Stimulated activated CD4-positive, alpha-beta T cell treated with anti-CD3 and anti-CD28 coated beads, TNF-alpha, amount 100 ng/mL, for 4 hours (primary cell): ENCODE measurements around the gene TBCCD1.
"Not testable (repeated sequence)": the region's sequence is repeated elsewhere in the genome, so short reads cannot be mapped to it uniquely, and the experiment has no call there.

Experiments used
- DNase-seq, 3 experiments: peaks; one replicate each; pipeline ENCODE4 v3.0.0-alpha.2; 2020; ENCODE audit warnings: low read depth in 3 of 3

Gene TBCCD1

GRCh38 chr3:186519021-186519658 is 48.0 kb downstream of the TBCCD1 start:
- peak in 2 of 3 experiments; percentile 53 to 63 for DNase-seq

- DNase-seq: no peak
These were observed 49.9 kb downstream of the TBCCD1 start for GRCh38 chr3:186517218-186517617.

- DNase-seq: no peak
These were observed 50.5 kb downstream of the TBCCD1 start for GRCh38 chr3:186516646-186517045.

GRCh38 chr3:186515125-186515524 is 52.0 kb downstream of the TBCCD1 start:
- DNase-seq: no peak

GRCh38 chr3:186514296-186515002 is 52.7 kb downstream of the TBCCD1 start:
- DNase-seq: no peak

- DNase-seq: no peak
These were observed 53.8 kb downstream of the TBCCD1 start for GRCh38 chr3:186513386-186513785.

- no peak for DNase-seq
These were observed 54.4 kb downstream of the TBCCD1 start for GRCh38 chr3:186512570-186513302.

- DNase-seq: no peak
These were observed 55.4 kb downstream of the TBCCD1 start for GRCh38 chr3:186511702-186512101.

GRCh38 chr3:186511245-186511644 is 55.9 kb downstream of the TBCCD1 start:
- no peak for DNase-seq

- DNase-seq: no peak
These were observed 56.6 kb downstream of the TBCCD1 start for GRCh38 chr3:186510374-186511079.

- DNase-seq: no peak
These were observed 57.7 kb downstream of the TBCCD1 start for GRCh38 chr3:186509423-186509822.

- no peak for DNase-seq
These were observed 60.3 kb downstream of the TBCCD1 start for GRCh38 chr3:186506857-186507256.

GRCh38 chr3:186506191-186506739 is 60.9 kb downstream of the TBCCD1 start:
- DNase-seq: no peak

GRCh38 chr3:186502966-186503712 is 64.0 kb downstream of the TBCCD1 start:
- DNase-seq: no peak

- no peak for DNase-seq
These were observed 64.8 kb downstream of the TBCCD1 start for GRCh38 chr3:186502138-186502948.

- DNase-seq: not testable (repeated sequence)
These were observed 67.2 kb downstream of the TBCCD1 start for GRCh38 chr3:186499949-186500348.

- not testable (repeated sequence) for DNase-seq
These were observed 69.1 kb downstream of the TBCCD1 start for GRCh38 chr3:186498022-186498421.

- DNase-seq: no peak
These were observed 69.5 kb downstream of the TBCCD1 start for GRCh38 chr3:186497608-186498007.

GRCh38 chr3:186496635-186497034 is 70.5 kb downstream of the TBCCD1 start:
- no peak for DNase-seq
